Activated naive CD4-positive, alpha-beta T cell treated with anti-CD3 and anti-CD28 coated beads, Interleukin-2, amount 50 U/mL, for 72 hours (primary cell): ENCODE results near the gene ZFAND3. TPM values are rescaled to one million over a fixed set of nuclear protein-coding genes. Genes with fewer than 3 reads are reported as not detected.
"Not testable (repeated sequence)": the region's sequence is repeated elsewhere in the genome, so short reads cannot be mapped to it uniquely, and the experiment has no call there.

ENCODE experiments used
- ATAC-seq, 2 donors: fragments of 150-1000 bp; cut with Tn5 transposase; 2 replicates each; pipeline ENCODE4 v1.10.0; 2021; ENCODE audit warnings: mild to moderate bottlenecking in 2 of 2, moderate library complexity in 2 of 2
- DNase-seq, 2 donors: peaks; one replicate each; pipeline ENCODE4 v3.0.0; 2021 to 2022; ENCODE audit warnings: low spot score in 2 of 2
- H3K27ac Mint-ChIP-seq, 2 donors: one replicate each; pipeline ENCODE4 v1.8.0; 2022; ENCODE audit warnings: mild to moderate bottlenecking in 2 of 2, mixed read lengths in 2 of 2
- H3K36me3 Mint-ChIP-seq, 2 donors: one replicate each; pipeline ENCODE4 v1.8.0; 2022; ENCODE audit warnings: mixed read lengths in 2 of 2
- H3K9me3 Mint-ChIP-seq, 2 donors: one replicate each; pipeline ENCODE4 v1.8.0; 2022; ENCODE audit warnings: mixed read lengths in 2 of 2
- total RNA-seq, 2 donors: library from RNA; stranded (reverse); gene quantifications; one replicate each; pipeline ENCODE4 v1.2.3, GENCODE V29; 2022

The ZFAND3 gene
- total RNA-seq, 2 donors from 2014 or later, result 34.1 to 37.2 TPM

- ATAC-seq (no peak), DNase-seq (no peak)
- no peak overlapping the region for H3K27ac Mint-ChIP-seq
- peaks cover 0 to 15% of the 10 kb centered on the region in 2 donors for H3K36me3 Mint-ChIP-seq
- peaks cover 0 to 8% of the 10 kb centered on the region in 2 donors for H3K9me3 Mint-ChIP-seq
Measured at GRCh38 chr6:38034274-38034914, 214.9 kb downstream of the ZFAND3 start.

DNA sequence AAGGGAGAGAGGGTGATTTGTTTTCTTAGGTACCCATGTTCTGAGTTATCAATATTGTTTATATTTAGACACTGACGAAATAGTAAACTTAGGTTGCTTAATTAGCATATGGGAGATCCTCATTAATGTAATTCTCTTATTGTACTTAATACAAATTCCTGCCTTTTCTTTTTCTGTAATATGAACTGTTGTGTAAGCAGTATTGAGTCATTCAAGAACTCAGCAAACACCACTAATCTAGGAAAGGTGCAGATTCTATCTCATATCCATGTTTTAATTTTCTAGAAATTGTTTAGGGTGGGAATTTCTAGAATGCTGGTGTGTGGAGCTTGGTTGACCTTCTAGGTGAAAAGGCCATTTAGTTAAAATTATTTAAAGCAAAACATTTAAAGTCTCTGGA, 216.0 kb downstream of the ZFAND3 start:
- Mint-ChIP-seq H3K27ac (no peak overlapping the region), H3K36me3 (peaks cover 0 to 7% of the 10 kb centered on the region in 2 donors), H3K9me3 (peaks cover 0 to 3% of the 10 kb centered on the region in 2 donors)
- DNase-seq (no peak), ATAC-seq (no peak)

DNA sequence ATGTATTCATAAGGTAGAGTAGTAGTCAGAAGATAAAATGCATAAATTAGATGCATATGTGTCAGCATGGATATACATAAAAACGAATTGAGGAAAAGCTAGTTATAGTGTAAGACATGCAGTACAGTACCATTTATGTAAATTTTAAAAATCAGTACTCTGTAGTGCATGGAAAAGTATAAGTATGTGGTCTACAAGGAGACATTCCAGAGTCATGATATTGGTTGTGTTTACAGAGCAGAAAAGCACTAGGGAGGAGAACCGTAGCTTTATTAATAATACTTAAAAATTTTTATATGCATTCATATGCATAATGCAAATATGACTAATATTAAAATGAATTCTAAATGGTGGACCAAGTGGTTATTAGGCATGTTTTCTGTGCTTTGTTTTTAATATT, 220.0 kb downstream of the ZFAND3 start:
- Mint-ChIP-seq H3K9me3 (no peaks in the 10 kb centered on the region), H3K36me3 (peaks cover 0 to 5% of the 10 kb centered on the region in 2 donors), H3K27ac (no peak overlapping the region)
- ATAC-seq (no peak), DNase-seq (no peak)

DNA sequence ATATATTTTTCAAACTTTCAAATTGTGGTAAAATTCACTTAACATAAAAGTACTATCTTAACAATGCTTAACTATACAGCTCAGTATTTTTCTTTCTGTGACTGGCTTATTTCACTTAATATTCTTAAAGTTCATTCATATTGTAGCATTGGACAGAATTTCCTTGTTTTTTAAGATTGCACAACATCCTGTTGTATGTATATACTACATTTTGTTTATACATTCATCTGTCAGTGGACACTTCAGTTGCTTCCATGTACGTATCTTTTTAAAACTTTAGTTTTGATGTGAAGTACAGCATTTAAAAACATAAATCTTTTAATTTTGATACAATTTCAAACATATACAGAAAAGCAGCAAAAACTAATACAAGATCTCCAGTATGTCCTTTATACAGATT, 220.7 kb downstream of the ZFAND3 start:
- ATAC-seq, result no peak
- Mint-ChIP-seq H3K27ac (no peak overlapping the region), H3K36me3 (peaks cover 0 to 5% of the 10 kb centered on the region in 2 donors), H3K9me3 (no peaks in the 10 kb centered on the region)
- no peak for DNase-seq

DNA sequence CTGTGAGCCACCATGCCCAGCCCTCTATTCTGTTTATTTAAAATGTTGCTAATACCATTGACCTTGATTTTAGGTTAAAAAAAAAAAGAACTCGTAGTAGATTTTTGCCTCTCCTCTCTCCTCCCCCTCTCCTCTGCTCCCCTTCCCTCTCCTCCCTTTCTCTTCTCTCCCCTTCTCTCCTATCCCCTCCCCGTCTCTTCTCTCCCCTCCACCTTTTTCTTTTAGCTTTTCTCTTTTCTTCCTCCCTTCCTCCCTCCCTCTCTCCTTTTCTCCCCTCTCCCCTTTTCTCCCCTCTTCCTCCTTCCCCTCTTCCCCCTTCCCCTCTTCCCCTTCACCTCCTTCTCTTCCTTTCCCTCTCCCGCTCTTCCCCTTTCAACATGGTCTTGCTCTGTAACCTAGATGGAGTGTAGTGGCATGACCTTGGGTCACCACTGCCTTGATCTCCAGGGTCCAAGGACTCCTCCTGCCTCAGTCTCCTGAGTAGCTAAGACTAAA, 223.8 kb downstream of the ZFAND3 start:
- Mint-ChIP-seq H3K36me3 (no peaks in the 10 kb centered on the region), H3K27ac (peak overlapping the region in 1 of 2 donors; percentile 84), H3K9me3 (no peaks in the 10 kb centered on the region)
- ATAC-seq (no peak), DNase-seq (no peak)

GRCh38 chr6:38045701-38046305, 226.3 kb downstream of the ZFAND3 start:
- Mint-ChIP-seq H3K36me3 (peaks cover 0 to 17% of the 10 kb centered on the region in 2 donors), H3K27ac (peak overlapping the region in 1 of 2 donors; percentile 22), H3K9me3 (peaks cover 0 to 7% of the 10 kb centered on the region in 2 donors)
- ATAC-seq (no peak), DNase-seq (no peak)

GRCh38 chr6:38047562-38047961, 228.0 kb downstream of the ZFAND3 start:
- peaks cover 0 to 17% of the 10 kb centered on the region in 2 donors for H3K36me3 Mint-ChIP-seq
- peaks cover 0 to 8% of the 10 kb centered on the region in 2 donors for H3K9me3 Mint-ChIP-seq
- DNase-seq (no peak), ATAC-seq (no peak)
- no peak overlapping the region for H3K27ac Mint-ChIP-seq

- not testable (repeated sequence) for H3K9me3 Mint-ChIP-seq, ATAC-seq, DNase-seq, H3K27ac Mint-ChIP-seq
- peaks cover 0 to 17% of the 10 kb centered on the region in 2 donors for H3K36me3 Mint-ChIP-seq
Measured at GRCh38 chr6:38049861-38050397, 230.4 kb downstream of the ZFAND3 start.

- peaks cover 0 to 8% of the 10 kb centered on the region in 2 donors for H3K9me3 Mint-ChIP-seq
- ATAC-seq (no peak), DNase-seq (no peak)
- H3K27ac Mint-ChIP-seq, result no peak overlapping the region
- peaks cover 0 to 17% of the 10 kb centered on the region in 2 donors for H3K36me3 Mint-ChIP-seq
Measured at GRCh38 chr6:38051819-38052434, 232.4 kb downstream of the ZFAND3 start.

- H3K36me3 Mint-ChIP-seq, result peaks cover 0 to 9% of the 10 kb centered on the region in 2 donors
- peaks cover 0 to 8% of the 10 kb centered on the region in 2 donors for H3K9me3 Mint-ChIP-seq
- no peak overlapping the region for H3K27ac Mint-ChIP-seq
- no peak for ATAC-seq
- no peak for DNase-seq
Measured at GRCh38 chr6:38054527-38055202, 235.1 kb downstream of the ZFAND3 start.

DNA sequence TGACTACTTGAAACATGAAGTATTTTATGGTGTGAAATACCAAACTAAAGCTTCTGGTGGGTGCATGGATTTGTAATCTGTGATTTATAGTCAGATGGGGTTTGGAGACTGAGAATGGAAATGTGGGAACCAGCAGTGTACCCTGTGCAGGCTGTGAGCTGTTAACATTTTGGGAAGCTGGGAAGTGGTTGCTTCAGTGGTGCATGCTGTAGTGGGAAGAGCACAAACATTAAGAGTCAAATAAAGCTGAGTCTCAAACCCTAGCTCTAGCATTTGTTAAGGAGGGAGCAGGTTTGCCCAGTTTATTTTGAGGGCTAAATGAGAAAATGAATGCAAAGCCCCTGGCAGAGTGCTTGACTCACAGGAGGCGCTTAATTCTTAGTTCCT, 235.7 kb downstream of the ZFAND3 start:
- H3K27ac Mint-ChIP-seq, result no peak overlapping the region
- H3K9me3 Mint-ChIP-seq, result peaks cover 0 to 7% of the 10 kb centered on the region in 2 donors
- DNase-seq (no peak), ATAC-seq (no peak)
- H3K36me3 Mint-ChIP-seq, result peaks cover 0 to 5% of the 10 kb centered on the region in 2 donors

GRCh38 chr6:38056361-38056760, 236.8 kb downstream of the ZFAND3 start:
- no peaks in the 10 kb centered on the region for H3K9me3 Mint-ChIP-seq
- no peak for ATAC-seq
- H3K27ac Mint-ChIP-seq, result no peak overlapping the region
- peaks cover 3 to 5% of the 10 kb centered on the region in 2 donors for H3K36me3 Mint-ChIP-seq
- no peak for DNase-seq

- Mint-ChIP-seq H3K9me3 (no peaks in the 10 kb centered on the region), H3K36me3 (peaks cover 10% of the 10 kb centered on the region in 2 donors), H3K27ac (peak overlapping the region; percentile 50 to 67)
- ATAC-seq (peak; percentile 100), DNase-seq (peak in 1 of 2 donors; percentile 62)
Measured at GRCh38 chr6:38057994-38058393, 238.5 kb downstream of the ZFAND3 start.

DNA sequence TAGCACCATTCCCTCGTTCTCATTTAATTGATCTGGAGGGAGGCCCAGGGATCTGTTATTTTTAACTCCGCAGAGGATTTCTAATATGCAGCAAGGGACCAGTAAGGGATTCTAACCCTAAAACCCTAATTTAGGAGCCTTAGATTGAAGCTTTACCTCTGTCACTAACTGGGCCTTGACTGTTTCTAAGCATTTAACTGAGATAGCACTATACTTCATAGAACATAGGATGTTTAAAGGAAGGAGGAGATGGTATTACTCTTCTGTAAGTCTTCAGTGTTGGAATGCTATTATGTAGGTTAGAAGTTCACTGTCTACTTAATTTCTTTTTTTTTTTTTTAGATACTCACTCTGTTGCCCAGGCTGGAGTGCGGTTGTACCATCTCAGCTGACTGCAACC, 242.5 kb downstream of the ZFAND3 start:
- no peaks in the 10 kb centered on the region for H3K9me3 Mint-ChIP-seq
- peaks cover 10 to 33% of the 10 kb centered on the region in 2 donors for H3K36me3 Mint-ChIP-seq
- DNase-seq, result no peak
- ATAC-seq, result no peak
- H3K27ac Mint-ChIP-seq, result no peak overlapping the region

- DNase-seq (no peak), ATAC-seq (no peak)
- Mint-ChIP-seq H3K27ac (no peak overlapping the region), H3K36me3 (peaks cover 10 to 33% of the 10 kb centered on the region in 2 donors), H3K9me3 (no peaks in the 10 kb centered on the region)
Measured at GRCh38 chr6:38063973-38064372, 244.4 kb downstream of the ZFAND3 start.

DNA sequence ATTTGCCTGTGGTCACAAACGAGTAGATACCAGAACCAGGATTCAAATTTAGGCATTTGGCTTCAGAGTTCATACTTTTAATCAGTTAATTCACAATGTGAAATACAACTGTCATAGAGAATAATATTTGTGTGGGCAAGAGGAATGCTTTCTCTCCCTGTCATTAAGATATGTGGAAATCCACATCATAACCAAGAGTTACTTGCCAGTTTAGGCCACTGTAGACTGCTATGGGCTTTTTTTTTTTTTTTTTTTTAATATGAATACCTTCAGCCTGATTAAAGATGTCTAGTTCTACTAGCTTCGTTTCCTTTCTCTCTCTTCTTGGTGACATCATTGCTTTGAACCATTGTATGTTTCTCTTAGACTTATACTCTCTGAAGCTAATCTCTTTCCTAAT, 244.9 kb downstream of the ZFAND3 start:
- H3K27ac Mint-ChIP-seq, result no peak overlapping the region

More for the DNA sequence above, 244.9 kb downstream of the ZFAND3 start:
- no peak for ATAC-seq
- H3K9me3 Mint-ChIP-seq, result no peaks in the 10 kb centered on the region
- peaks cover 10 to 33% of the 10 kb centered on the region in 2 donors for H3K36me3 Mint-ChIP-seq
- DNase-seq, result no peak
